ENCODE measurements around the gene APEX1.
"Not testable (repeated sequence)": the region's sequence is repeated elsewhere in the genome, so short reads cannot be mapped to it uniquely, and the experiment has no call there.

APEX1 gene

DNA sequence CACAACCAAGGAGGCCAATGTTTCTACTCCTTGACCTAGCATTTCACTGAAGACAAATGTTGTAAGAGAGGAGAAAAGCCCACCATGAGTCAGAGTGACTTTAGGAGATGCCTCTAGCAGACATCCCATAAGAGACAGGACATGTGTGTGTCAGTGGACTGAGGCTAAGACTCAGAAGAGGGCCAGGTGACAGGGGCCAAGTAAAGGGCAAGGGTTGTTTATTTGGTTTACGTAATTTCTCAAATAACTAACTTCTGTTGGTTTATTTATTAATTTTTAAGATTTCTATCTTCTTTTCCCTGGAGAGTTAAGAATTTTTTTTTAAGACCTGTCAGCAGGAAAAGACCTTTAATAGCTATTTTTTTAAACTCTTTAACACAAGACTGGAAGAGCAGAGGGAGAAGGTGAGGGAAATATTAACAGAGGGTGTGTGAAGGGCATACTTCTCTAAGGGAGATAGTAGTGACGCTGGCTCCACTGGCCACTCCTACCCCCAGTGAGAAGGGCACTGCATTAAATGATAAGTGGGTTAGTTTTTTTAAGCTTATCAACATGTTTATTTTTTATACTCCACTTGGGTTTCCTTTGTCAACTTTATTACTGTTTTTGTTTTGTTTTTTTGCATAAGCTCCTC, 17.6 kb downstream of the APEX1 start:
- DNase-seq (ENCODE audit: low read depth in 2 of 2) = no peak

DNA sequence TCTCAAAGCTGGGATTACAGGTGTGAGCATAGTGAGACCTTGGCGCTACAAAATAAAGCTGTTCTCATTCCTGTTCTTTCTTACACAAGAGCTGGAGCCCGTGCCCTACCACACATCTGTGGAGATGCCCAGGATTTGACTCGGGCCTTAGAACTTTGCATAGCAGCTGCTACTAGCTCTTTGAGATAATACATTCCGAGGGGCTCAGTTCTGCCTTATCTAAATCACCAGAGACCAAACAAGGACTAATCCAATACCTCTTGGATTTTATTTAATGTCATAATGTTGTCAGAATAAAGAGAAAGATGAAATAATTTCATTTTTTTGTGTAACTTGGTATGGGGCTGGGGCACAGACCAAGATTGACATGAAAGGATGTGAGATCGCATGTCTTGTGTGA, 21.8 kb downstream of the APEX1 start:
- DNase-seq (ENCODE audit: low read depth in 2 of 2) = no peak

DNA sequence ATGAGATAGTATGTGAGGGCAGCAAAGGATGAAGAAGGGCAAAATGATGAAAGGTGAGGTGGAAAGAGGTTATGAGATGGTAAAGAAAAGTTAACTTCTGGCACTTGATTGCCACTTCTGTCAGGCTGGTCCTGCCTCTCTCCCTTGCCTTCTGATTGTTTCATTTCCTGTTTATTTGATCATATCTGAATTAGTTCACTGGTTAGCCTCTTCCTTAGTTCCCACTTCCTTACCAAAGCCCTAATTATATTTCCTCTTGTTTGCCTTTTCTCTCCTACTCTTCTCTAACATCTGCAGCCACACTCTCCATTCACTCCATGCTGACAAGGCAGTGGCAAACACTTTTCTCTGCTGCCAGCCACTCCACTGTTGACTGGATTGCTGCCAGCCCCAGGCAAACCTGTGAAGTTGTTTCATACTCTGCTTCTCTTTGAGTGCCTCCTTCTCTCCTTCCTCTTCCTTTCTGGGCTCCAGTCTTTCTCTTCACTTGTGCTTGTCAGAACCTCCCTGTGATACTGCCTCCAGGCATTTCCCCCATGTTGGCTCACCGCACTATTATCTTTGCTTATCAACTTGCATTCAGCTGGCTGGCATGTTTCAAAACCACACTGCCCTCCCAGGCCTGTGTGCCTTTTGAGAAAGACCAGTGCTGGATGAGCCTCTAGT, 22.3 kb downstream of the APEX1 start:
- no peak for DNase-seq (ENCODE audit: low read depth in 2 of 2)

DNA sequence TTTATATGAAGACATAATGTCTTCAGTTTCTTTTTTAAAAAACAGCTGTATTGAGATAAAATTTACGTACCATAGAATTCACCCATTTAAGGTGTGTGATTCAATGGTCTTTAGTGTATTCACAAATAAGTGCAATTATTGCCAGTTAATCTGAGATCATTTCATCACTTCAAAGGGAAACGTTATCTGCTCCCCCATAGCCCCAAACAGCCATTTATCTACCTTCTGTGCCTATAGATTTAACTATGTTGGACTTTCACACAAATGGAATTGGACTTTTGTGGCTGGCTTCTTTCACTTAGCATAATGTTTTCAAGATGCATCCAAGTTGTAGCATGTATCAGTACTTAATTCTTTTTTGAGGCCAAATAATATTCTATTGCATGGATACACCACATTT, 23.9 kb downstream of the APEX1 start:
- DNase-seq (ENCODE audit: low read depth in 2 of 2) = no peak

DNA sequence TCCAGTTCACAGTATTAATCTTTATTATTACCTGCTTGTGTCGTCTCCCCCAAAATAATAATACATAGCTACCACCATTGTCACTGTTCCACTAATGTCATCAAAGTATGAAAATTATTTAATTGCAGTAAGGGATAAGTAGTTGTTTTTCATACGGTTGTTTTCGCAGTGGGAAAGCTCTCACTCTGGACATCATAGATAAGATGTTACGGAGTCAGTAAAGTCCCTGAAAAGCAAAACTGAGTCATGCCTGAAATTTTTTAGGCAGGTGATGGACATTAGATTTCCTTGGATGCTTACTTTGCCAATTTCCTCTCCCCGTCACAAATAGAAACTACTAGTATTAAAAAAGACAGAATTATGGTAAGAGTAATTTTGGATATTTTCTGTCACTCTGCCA, 27.4 kb downstream of the APEX1 start:
- no peak for DNase-seq (ENCODE audit: low read depth in 2 of 2)

DNA sequence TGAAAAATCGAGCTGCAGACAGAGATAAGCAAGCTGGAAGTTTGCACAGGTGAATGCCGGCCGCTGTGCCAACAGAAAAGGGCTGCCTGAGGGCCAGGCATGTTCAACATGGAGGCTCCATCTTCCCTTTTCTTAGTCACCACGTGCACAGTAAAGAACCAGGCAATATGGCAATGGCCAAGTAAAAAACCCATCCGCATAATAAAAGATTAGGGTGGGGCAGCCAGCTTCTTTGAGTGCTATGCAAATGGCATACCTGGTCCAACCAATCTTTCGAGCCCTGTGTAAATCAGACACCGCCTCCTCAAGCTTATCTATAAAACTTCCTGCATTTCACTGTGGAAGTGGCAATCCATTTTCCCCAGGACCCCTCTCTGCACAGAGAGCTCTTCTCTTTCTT, 30.9 kb downstream of the APEX1 start:
- DNase-seq (ENCODE audit: low read depth in 2 of 2) = no peak

DNA sequence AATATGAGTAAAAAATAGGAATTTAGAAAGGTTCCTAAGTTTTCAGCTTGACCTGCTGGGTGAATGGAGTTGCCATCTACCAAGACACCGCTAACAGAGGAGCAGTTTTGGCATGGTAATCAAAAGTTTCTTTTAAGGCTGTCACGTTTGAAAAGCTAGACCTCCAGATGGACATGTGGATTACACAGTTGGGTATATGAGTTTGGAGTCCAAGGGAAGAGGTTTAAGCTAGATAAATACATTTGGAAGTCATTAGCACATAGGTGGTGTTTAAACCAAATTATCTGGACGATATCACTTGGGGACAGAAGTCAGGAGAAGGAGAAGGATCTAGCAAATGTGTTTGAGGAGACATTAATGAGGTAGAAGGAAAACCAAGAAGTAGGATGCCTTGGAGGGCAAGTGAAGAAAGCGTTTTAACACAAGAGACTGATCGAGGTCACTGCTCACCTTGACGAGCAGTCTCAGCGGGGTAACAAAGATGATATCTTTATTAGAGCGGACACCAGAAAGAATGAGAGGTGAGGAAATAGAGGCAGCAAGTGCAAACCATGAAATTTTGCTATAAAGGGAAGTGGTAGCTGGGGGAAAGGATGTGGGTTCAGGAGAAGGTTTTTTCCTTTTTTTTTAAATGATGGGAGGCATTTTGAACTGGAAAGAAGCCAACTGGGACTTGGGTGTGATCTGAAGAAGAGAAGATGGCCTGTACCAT, 31.8 kb downstream of the APEX1 start:
- DNase-seq (ENCODE audit: low read depth in 2 of 2) = no peak

DNA sequence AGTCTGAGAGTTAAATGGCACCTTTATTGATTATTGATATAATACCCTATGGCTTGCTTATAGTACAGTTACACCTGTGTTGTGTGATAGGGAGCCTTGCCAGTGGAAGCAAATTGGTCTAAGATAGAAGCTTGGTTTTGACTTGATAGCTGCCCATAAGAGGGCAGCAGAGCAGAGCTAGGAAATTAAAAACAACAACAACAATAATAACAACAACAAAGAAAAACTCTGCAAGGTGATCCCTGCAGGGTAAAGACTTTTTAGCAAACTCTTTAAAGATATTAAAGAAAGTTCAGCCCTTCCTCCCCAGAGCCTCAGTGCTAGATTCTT, 32.3 kb downstream of the APEX1 start:
- no peak for DNase-seq (ENCODE audit: low read depth in 2 of 2)

DNA sequence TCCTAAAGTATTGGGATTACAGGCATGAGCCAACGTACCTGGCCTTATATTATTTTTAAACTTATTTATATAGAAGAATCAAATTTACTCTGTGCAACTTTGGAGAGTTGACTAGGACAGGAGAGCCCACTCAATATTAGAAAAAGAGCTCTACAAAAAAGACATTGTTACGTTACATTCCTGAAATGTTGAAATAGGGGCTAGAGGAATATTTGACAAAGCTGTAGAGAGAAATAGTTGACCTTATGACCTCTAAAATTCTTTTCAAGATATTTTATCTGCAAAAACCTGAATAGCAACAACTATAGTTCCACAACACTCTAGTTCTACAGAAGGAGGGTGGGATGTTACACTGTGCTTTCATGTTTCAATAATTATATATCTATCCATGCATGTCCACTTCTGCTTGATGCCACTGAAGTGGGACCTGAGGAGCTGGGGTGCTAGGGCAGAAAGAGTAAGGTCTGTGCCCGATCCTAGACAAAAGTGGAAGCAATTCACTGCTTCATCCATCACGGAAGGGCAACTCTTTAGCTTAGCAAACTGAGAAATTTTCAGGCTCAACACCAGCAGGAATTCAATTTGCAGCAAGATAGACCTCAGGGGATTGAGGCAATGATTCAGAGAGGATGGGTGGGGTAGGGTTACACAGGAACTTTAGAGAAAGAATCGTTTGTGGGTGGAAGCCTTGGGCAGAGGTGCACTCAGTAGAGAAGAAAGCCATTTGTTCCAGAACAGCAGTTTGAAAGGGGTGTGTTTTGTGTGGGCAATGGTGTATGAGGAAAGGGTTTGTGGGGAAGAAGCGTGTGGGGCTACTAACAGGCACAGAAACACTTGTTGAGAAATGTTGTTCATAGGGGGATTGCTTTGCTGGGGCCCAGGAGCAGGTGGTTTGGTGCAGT, 34.3 kb downstream of the APEX1 start:
- no peak for DNase-seq (ENCODE audit: low read depth in 2 of 2)

DNA sequence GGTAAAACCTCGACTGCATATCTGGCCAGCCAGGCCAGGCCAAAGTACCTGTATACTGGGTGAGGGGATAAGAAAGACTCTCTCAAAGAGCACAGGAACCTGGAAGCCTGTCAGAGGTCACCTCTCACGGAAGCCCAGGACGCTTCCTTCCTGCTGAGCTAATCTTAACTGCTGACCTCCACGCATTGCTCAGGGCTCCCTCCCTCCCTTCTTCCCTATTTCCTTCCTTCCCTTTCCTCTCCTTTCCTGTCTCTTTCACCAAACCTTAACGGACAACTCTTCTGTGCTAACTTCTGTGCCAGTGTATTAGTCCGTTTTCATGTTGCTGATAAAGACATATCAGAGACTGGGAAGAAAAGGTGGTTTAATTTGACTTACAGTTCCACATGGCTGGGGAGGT, 35.5 kb downstream of the APEX1 start:
- no peak for DNase-seq (ENCODE audit: low read depth in 2 of 2)

DNA sequence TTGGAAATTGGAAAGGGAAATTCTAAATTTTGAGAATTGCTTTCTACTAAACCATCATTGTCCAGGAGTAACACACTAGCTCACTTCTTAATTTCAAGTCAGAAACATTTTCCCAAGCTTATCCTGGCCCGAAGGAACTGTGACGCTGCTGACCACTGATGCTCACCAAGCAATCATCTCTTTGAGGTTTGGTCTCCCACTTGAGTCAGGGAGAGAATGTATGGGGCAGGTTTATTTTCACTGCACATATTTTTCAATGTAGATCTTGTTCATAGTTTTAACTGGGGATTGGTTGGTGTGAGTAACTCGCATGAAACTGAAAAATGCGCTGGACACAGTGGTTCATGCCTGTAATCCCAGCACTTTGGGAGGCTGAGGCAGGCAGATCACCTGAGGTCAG, 37.5 kb downstream of the APEX1 start:
- no peak for DNase-seq (ENCODE audit: low read depth in 2 of 2)

DNA sequence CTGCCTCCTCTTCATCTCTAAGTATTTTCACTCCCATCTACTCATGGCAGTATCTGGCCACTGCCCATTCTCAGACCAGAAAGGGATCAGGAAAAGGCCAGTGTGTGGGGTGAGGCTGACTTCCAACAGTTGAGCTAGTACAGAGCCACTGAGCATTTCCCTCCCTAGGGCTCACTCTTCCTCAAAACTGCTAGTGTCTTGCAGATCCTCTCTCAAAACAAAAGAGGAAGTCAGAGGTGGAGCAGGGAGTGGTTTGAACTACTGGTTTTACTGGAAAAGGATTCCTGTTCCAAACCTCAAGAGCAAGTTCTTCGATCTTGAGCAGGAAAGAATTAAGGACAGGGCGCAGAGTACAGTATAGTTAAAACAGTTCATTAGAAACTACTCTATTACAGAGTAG, 38.6 kb downstream of the APEX1 start:
- no peak for DNase-seq (ENCODE audit: low read depth in 2 of 2)

DNA sequence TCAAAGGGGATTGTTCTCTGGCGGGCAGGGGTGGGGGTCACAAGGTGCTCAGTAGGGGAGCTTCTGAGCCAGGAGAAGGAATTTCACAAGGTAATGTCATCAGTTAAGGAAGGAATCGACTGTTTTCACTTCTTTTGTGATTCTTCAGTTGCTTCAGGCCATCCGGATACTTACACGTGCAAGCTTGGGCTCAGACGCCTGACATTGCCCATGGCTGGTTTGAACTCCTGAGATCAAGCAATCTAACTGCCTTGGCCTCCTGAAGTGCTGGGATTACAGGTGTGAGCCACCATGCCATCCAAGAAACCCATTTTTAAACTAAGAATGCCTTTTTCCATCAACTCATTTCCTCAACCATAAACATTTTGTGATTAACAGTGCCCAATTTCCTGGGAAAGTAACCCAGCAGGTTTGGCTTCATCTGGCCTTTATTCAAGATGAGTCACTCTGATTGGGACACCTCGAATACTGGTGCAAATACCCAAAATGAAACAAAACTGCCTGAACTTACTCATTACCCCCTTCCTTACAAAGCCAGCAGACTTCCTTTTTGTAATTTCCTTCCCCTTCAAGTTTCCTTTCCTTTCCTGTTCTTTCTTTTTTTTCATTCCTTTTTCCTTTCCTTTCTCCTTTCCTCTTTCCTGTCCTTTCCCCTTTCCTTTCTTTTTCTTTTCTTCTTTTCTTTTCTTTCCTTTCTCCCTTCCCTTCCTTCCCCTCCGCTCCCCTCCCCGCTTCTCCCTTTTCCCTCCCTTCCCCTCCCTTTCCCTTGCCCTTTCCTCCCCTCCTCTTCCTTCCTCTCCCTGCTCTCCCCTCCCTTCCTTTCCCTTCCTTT, 40.1 kb downstream of the APEX1 start:
- DNase-seq (ENCODE audit: low read depth in 2 of 2) = no peak

DNA sequence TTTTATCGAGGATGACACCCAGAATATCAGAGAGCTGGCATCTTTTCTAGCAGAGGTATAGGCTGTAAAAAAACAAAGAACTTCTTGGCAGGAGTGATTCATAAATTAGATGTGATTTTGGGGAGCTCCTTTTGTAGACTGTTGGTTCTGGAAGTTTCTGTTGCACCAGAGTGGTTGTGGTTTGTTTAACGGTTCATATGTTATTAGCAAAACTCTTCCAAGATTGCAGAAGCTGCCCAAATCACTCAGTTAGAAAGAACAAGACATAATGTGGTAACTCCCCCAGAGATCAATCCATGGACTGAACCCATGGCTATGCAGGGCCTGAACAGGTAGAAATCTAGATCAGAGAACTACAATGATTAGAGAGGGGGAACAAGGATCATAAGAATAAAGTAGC, 43.6 kb downstream of the APEX1 start:
- DNase-seq (ENCODE audit: low read depth in 2 of 2) = no peak

DNA sequence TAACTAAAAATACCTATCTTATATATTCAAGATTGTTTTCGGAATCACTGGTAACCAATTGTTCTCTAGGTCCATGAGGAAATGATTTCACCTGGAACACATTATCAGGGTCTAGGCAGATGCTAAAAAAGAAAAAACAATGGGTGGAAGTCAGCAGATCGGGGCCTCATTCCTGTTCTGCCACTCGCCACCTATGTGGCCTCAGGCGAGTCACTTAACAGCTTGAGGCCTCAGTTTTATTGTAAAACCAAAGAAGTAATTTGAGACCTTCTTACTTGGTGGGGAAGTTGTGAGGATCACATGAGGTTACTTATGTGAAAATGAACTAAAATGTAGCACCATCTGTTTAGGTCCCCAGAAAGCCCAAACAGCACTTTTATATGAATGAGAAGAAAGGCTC, 44.1 kb downstream of the APEX1 start:
- DNase-seq (ENCODE audit: low read depth in 2 of 2) = no peak

DNA sequence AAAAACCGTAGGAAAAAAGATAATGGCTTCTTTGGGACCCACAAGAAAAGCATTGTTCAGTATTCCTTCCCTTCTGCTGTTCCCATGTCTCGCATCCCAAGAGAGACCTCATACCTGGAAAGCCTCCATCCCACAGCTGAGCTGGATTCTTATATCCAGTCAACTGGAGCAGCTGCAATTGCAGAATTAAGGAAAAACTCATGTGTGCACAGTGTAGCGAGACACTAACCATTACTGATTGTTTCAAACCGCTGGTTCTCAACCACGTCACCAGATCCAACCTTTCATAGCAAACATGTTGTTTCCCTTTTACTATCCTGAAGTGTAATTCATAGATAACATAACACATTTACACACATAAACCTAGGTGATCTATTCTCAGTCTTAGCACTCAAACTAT, 44.9 kb downstream of the APEX1 start:
- no peak for DNase-seq (ENCODE audit: low read depth in 2 of 2)

DNA sequence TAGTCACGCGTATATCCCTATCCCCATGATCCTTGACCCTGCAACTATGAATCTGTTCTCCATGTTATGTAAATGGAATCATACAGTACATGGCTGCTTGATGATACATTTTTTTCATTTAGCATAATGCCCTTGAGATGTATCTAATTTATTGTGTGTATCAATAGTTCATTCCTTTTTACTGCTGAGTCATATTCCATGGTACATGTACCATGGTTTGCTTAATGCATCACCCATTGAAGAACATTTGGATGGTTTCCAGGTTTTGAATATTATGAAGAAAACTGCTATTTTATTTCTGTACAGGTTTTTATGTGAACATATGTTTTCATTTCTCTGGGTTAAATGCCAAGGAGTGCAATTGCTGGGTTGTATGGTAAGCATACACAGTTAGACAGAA, 46.3 kb downstream of the APEX1 start:
- DNase-seq (ENCODE audit: low read depth in 2 of 2) = no peak

DNA sequence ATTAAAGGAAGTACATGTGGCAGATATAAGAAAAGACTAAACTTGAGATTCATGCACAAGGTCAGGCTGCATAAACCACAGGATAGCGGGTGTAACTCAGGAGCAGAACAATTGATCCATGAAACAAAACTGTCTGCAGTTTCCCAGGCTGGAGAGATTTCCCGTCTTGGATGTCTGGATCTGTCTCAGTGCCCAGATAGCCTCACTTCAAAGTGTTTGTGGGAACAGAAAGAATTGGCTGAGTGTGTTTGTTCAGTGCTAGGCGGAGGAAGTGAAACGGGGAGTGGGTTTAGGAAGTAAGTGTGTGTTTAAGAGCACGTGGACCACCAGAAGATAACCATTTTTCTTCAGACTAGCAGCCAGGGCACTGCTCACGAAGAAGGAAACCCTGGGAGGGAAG, 48.9 kb downstream of the APEX1 start:
- DNase-seq (ENCODE audit: low read depth in 2 of 2) = no peak

DNA sequence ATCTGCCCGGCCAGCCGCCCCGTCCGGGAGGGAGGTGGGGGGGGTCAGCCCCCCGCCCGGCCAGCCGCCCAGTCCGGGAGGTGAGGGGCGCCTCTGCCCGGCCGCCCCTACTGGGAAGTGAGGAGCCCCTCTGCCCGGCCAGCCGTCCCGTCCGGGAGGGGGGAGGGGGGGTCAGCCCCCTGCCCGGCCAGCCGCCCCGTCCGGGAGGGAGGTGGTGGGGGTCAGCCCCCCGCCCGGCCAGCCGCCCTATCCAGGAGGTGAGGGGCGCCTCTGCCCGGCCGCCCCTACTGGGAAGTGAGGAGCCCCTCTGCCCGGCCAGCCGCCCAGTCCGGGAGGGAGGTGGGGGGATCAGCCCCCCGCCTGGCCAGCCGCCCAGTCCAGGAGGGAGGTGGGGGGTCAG, 51.2 kb downstream of the APEX1 start:
- DNase-seq (ENCODE audit: low read depth in 2 of 2) = not testable (repeated sequence)

DNA sequence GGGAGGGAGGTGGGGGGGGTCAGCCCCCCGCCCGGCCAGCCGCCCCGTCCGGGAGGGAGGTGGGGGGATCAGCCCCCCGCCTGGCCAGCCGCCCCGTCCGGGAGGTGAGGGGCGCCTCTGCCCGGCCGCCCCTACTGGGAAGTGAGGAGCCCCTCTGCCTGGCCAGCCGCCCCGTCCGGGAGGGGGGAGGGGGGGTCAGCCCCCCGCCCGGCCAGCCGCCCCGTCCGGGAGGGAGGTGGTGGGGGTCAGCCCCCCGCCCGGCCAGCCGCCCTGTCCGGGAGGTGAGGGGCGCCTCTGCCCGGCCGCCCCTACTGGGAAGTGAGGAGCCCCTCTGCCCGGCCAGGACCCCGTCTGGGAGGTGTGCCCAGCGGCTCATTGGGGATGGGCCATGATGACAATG, 51.7 kb downstream of the APEX1 start:
- not testable (repeated sequence) for DNase-seq (ENCODE audit: low read depth in 2 of 2)
